CD4-positive, CD25-positive, alpha-beta regulatory T cell (primary cell): Measurements from ENCODE around the gene TPX2. TPM values are rescaled to one million over a fixed set of nuclear protein-coding genes. Genes with fewer than 3 reads are reported as not detected.
"Not testable (repeated sequence)": the region's sequence is repeated elsewhere in the genome, so short reads cannot be mapped to it uniquely, and the experiment has no call there.

ENCODE experiments used
- ATAC-seq, 2 donors: fragments of 150-1000 bp; cut with Tn5 transposase; one replicate each; pipeline ENCODE4 v1.10.0; 2021; ENCODE audit warnings: low read depth in 2 of 2, moderate number of reproducible peaks in 2 of 2, moderate library complexity in 1 of 2
- DNase-seq, 3 donors: peaks; one replicate each; pipeline versions ENCODE4 v3.0.0 to v3.0.0-alpha.2; 2012 to 2022; ENCODE audit warnings: mixed read lengths in 1 of 3
- H3K27ac ChIP-seq: one replicate; pipeline ENCODE4 v1.7.0; 2013; ENCODE audit warnings: mild to moderate bottlenecking, low read length; ENCODE audit not compliant: insufficient read depth, poor library complexity, severe bottlenecking
- H3K27me3 ChIP-seq: one replicate; pipeline ENCODE4 v1.7.0; 2013; ENCODE audit warnings: low read length; ENCODE audit not compliant: control insufficient read depth, insufficient read depth
- H3K36me3 ChIP-seq: one replicate; pipeline ENCODE4 v1.7.0; 2013; ENCODE audit warnings: mild to moderate bottlenecking, low read length, moderate library complexity; ENCODE audit not compliant: control insufficient read depth, insufficient read depth
- H3K4me1 ChIP-seq: 2 replicates; pipeline ENCODE4 v1.7.0; 2013; ENCODE audit warnings: mild to moderate bottlenecking, low read length; ENCODE audit not compliant: insufficient read depth, control insufficient read depth, poor library complexity, severe bottlenecking
- H3K4me3 ChIP-seq: one replicate; pipeline ENCODE4 v1.7.0; 2013; ENCODE audit warnings: low read depth, mild to moderate bottlenecking, low read length, moderate library complexity
- H3K9me3 ChIP-seq, 2 experiments: 1 replicate in 1 of 2; 2 replicates in 1 of 2; pipeline ENCODE4 v1.7.0; 2013; ENCODE audit warnings: low read length in 2 of 2, mild to moderate bottlenecking in 1 of 2, moderate library complexity in 1 of 2; ENCODE audit not compliant: control insufficient read depth in 2 of 2
- H3K27ac Mint-ChIP-seq, 3 donors: one replicate each; pipeline ENCODE4 v1.8.0; 2020 to 2022; ENCODE audit warnings: mild to moderate bottlenecking in 3 of 3, mixed read lengths in 3 of 3, moderate library complexity in 2 of 3
- H3K27me3 Mint-ChIP-seq: one replicate; pipeline ENCODE4 v1.8.0; 2022; ENCODE audit warnings: mild to moderate bottlenecking, mixed read lengths
- H3K36me3 Mint-ChIP-seq: one replicate; pipeline ENCODE4 v1.8.0; 2020; ENCODE audit warnings: mixed read lengths
- H3K4me1 Mint-ChIP-seq, 4 donors: one replicate each; pipeline ENCODE4 v1.8.0; 2020 to 2022; ENCODE audit warnings: mixed read lengths in 4 of 4, mild to moderate bottlenecking in 1 of 4
- H3K4me3 Mint-ChIP-seq, 4 donors: one replicate each; pipeline ENCODE4 v1.8.0; 2020 to 2022; ENCODE audit warnings: mild to moderate bottlenecking in 4 of 4, mixed read lengths in 4 of 4, moderate library complexity in 3 of 4
- H3K9me3 Mint-ChIP-seq, 7 donors: one replicate each; pipeline ENCODE4 v1.8.0; 2020 to 2022; ENCODE audit warnings: mixed read lengths in 7 of 7, mild to moderate bottlenecking in 3 of 7, moderate library complexity in 2 of 7
- polyA plus RNA-seq, 4 donors: library from polyadenylated mRNA; unstranded; fragments of 300-500 nt; fragmentation: Illumina TruSeq; gene quantifications; one replicate each; pipeline ENCODE4 v1.2.3, GENCODE V29; 2021
- total RNA-seq: library from RNA; stranded (reverse); gene quantifications from one replicate; pipeline ENCODE4 v1.2.3, GENCODE V29; 2022

Gene TPX2
- total and polyA plus RNA-seq, 5 donors from 2014 or later = 3.1 to 6.3 (median 4.0) TPM

- peak overlapping the region; percentile 4 for H3K4me3 ChIP-seq
- H3K4me3 Mint-ChIP-seq = peak overlapping the region in 2 of 4 donors; percentile 52 to 60
Measured at GRCh38 chr20:31822421-31823330, 83.6 kb downstream of the TPX2 start.

GRCh38 chr20:31823360-31824124 is 84.5 kb downstream of the TPX2 start:
- Mint-ChIP-seq H3K27ac (no peak overlapping the region), H3K36me3 (no peaks in the 10 kb centered on the region), H3K9me3 (no peaks in the 10 kb centered on the region), H3K27me3 (no peaks in the 10 kb centered on the region), H3K4me1 (peaks cover 0 to 13% (median 1%) of the 10 kb centered on the region in 4 donors), H3K4me3 (peak overlapping the region in 1 of 4 donors; percentile 60)
- DNase-seq = no peak
- Histone ChIP-seq H3K4me3 (no peak overlapping the region), H3K36me3 (no peaks in the 10 kb centered on the region), H3K27ac (no peak overlapping the region), H3K4me1 (peaks cover 6% of the 10 kb centered on the region), H3K9me3 (no peaks in the 10 kb centered on the region), H3K27me3 (no peaks in the 10 kb centered on the region)
- ATAC-seq = no peak

More at GRCh38 chr20:31822421-31823330, 83.6 kb downstream of the TPX2 start:
- peaks cover 6% of the 10 kb centered on the region for H3K4me1 ChIP-seq
- peak; percentile 62 to 71 (median 64) for DNase-seq
- H3K27me3 ChIP-seq = no peaks in the 10 kb centered on the region
- peaks cover 0 to 12% (median 1%) of the 10 kb centered on the region in 4 donors for H3K4me1 Mint-ChIP-seq
- H3K27me3 Mint-ChIP-seq = no peaks in the 10 kb centered on the region
- no peak overlapping the region for H3K27ac ChIP-seq
- H3K36me3 Mint-ChIP-seq = no peaks in the 10 kb centered on the region
- ATAC-seq = peak; percentile 76 to 77
- H3K9me3 ChIP-seq = no peaks in the 10 kb centered on the region
- H3K36me3 ChIP-seq = no peaks in the 10 kb centered on the region
- no peaks in the 10 kb centered on the region for H3K9me3 Mint-ChIP-seq
- H3K27ac Mint-ChIP-seq = no peak overlapping the region

GRCh38 chr20:31824125-31824485 is 85.0 kb downstream of the TPX2 start:
- no peak overlapping the region for H3K27ac Mint-ChIP-seq
- H3K4me1 Mint-ChIP-seq = peaks cover 0 to 13% (median 1%) of the 10 kb centered on the region in 4 donors
- H3K4me3 Mint-ChIP-seq = no peak overlapping the region
- Histone ChIP-seq H3K4me3 (no peak overlapping the region), H3K4me1 (peaks cover 6% of the 10 kb centered on the region), H3K36me3 (no peaks in the 10 kb centered on the region), H3K27ac (no peak overlapping the region), H3K27me3 (no peaks in the 10 kb centered on the region), H3K9me3 (no peaks in the 10 kb centered on the region)
- ATAC-seq = no peak
- H3K9me3 Mint-ChIP-seq = no peaks in the 10 kb centered on the region
- H3K27me3 Mint-ChIP-seq = no peaks in the 10 kb centered on the region
- no peaks in the 10 kb centered on the region for H3K36me3 Mint-ChIP-seq
- no peak for DNase-seq

- H3K36me3 Mint-ChIP-seq = no peaks in the 10 kb centered on the region
- no peaks in the 10 kb centered on the region for H3K27me3 Mint-ChIP-seq
- peaks cover 6% of the 10 kb centered on the region for H3K4me1 ChIP-seq
- no peak overlapping the region for H3K4me3 ChIP-seq
- no peak overlapping the region for H3K27ac ChIP-seq
- H3K4me1 Mint-ChIP-seq = peaks cover 0 to 13% (median 1%) of the 10 kb centered on the region in 4 donors
- DNase-seq (no peak), ATAC-seq (no peak)
- H3K27me3 ChIP-seq = no peaks in the 10 kb centered on the region
- H3K9me3 Mint-ChIP-seq = no peaks in the 10 kb centered on the region
- H3K36me3 ChIP-seq = no peaks in the 10 kb centered on the region
- H3K9me3 ChIP-seq = no peaks in the 10 kb centered on the region
- H3K27ac Mint-ChIP-seq = no peak overlapping the region
- no peak overlapping the region for H3K4me3 Mint-ChIP-seq
Measured at GRCh38 chr20:31824554-31825313, 85.6 kb downstream of the TPX2 start.

- Histone ChIP-seq H3K36me3 (no peaks in the 10 kb centered on the region), H3K9me3 (no peaks in the 10 kb centered on the region), H3K27ac (no peak overlapping the region), H3K27me3 (no peaks in the 10 kb centered on the region), H3K4me3 (no peak overlapping the region), H3K4me1 (peaks cover 6% of the 10 kb centered on the region)
- Mint-ChIP-seq H3K4me1 (peaks cover 0 to 13% (median 1%) of the 10 kb centered on the region in 4 donors), H3K9me3 (no peaks in the 10 kb centered on the region), H3K36me3 (no peaks in the 10 kb centered on the region), H3K4me3 (no peak overlapping the region), H3K27ac (no peak overlapping the region), H3K27me3 (no peaks in the 10 kb centered on the region)
- DNase-seq (no peak), ATAC-seq (no peak)
Measured at GRCh38 chr20:31826074-31826473, 87.0 kb downstream of the TPX2 start.

GRCh38 chr20:31827059-31827458 is 88.0 kb downstream of the TPX2 start:
- H3K4me3 ChIP-seq = no peak overlapping the region
- no peaks in the 10 kb centered on the region for H3K9me3 Mint-ChIP-seq
- no peaks in the 10 kb centered on the region for H3K9me3 ChIP-seq
- H3K27ac ChIP-seq = no peak overlapping the region
- no peaks in the 10 kb centered on the region for H3K27me3 Mint-ChIP-seq
- no peak overlapping the region for H3K4me3 Mint-ChIP-seq
- ATAC-seq = no peak
- H3K4me1 Mint-ChIP-seq = peaks cover 0 to 13% (median 1%) of the 10 kb centered on the region in 4 donors
- H3K36me3 ChIP-seq = no peaks in the 10 kb centered on the region
- no peaks in the 10 kb centered on the region for H3K27me3 ChIP-seq
- H3K27ac Mint-ChIP-seq = no peak overlapping the region
- H3K4me1 ChIP-seq = peaks cover 6% of the 10 kb centered on the region
- no peak for DNase-seq
- no peaks in the 10 kb centered on the region for H3K36me3 Mint-ChIP-seq

GRCh38 chr20:31828016-31828415 is 88.9 kb downstream of the TPX2 start:
- not testable (repeated sequence) for H3K36me3 ChIP-seq, H3K4me3 ChIP-seq, DNase-seq, H3K27me3 Mint-ChIP-seq, H3K4me1 ChIP-seq, H3K27me3 ChIP-seq, H3K4me3 Mint-ChIP-seq, H3K4me1 Mint-ChIP-seq, H3K27ac Mint-ChIP-seq, H3K9me3 ChIP-seq, ATAC-seq, H3K36me3 Mint-ChIP-seq, H3K27ac ChIP-seq, H3K9me3 Mint-ChIP-seq
